HepG2 (cell line): ENCODE measurements around the gene GDF2. TPM values are rescaled to one million over a fixed set of nuclear protein-coding genes. Genes with fewer than 3 reads are reported as not detected.

Experiments
- HNRNPLL ChIP-seq: fragments of 200-400 bp; formaldehyde crosslinking; IDR thresholded peaks from 2 replicates; pipeline ENCODE4 v1.6.1; 2017; ENCODE audit warnings: mild to moderate bottlenecking, low read depth, low read length; ENCODE audit not compliant: poor library complexity, severe bottlenecking
- JUND ChIP-seq: sonication (generic); formaldehyde crosslinking; IDR thresholded peaks from 2 replicates; pipeline ENCODE4 v1.8.0; 2022; ENCODE audit warnings: mild to moderate bottlenecking, missing genetic modification reagents
- ZNF317 ChIP-seq: sonication (generic); formaldehyde crosslinking; IDR thresholded peaks from 2 replicates; pipeline ENCODE4 v1.5.0; 2020; ENCODE audit warnings: mild to moderate bottlenecking, missing genetic modification reagents
- polyA plus RNA-seq, 8 experiments: library from polyadenylated mRNA; depleted of rRNA in 3 of 8; stranded (reverse) in 7 of 8; unstranded in 1 of 8; fragments of >200 nt; fragmentation: Illumina TruSeq in 4 of 8; extraction: Trizol in 4 of 8; gene quantifications; 2 replicates each; pipeline versions ENCODE4 v1.2.1 to v1.2.3, GENCODE V29; 2011 to 2016; ENCODE audit warnings: low read depth in 4 of 8, missing spikeins in 1 of 8, mixed read lengths in 1 of 8; ENCODE audit not compliant: insufficient read depth in 1 of 8
- total RNA-seq, 5 experiments: library from RNA; depleted of rRNA; stranded (reverse); fragments of >200 nt; fragmentation: Illumina TruSeq; extraction: Trizol; gene quantifications; 2 replicates each; pipeline ENCODE4 v1.2.3, GENCODE V29; 2016; ENCODE audit warnings: low read depth in 1 of 5
- TF ChIP-seq, protein P1 (sequence below): sonication (generic); formaldehyde crosslinking; IDR thresholded peaks from 2 replicates; pipeline ENCODE4 v1.4.0; 2020; ENCODE audit warnings: missing genetic modification reagents
- TF ChIP-seq, protein P2 (sequence below): sonication (generic); formaldehyde crosslinking; IDR thresholded peaks from 2 replicates; pipeline ENCODE4 v1.5.0; 2020; ENCODE audit warnings: mild to moderate bottlenecking, missing genetic modification reagents, borderline replicate concordance

GDF2 gene
- total and polyA plus RNA-seq, 2 of the 13 experiments (the other 11 are each of a cell fraction or from before 2014, with no cell fraction given) = not detected

DNA sequence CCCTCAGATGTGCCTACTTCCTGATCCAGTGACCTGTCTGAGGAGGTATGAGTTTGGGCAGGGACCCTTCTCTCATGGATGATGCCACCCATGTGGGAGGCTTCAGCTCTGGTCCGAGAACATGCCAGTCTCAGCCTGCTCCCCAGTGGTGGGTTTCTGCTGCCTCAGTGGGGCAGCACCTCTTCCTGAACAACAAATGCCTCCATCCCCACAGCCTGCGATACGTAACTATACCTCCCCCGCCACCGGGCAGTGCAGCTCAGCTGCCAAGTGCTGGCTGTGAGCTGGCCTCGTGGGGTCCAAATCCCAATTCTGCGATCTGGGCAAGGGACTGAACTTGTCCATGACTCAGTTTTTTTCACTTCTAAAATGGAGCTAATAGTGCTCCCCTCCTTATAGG, 19.1 kb upstream of the GDF2 start (continued):
- TF ChIP-seq JUND (CRISPR knock-in tag) (no peak), HNRNPLL (no peak), ZNF317 (CRISPR knock-in tag) (no peak)
- TF ChIP-seq, protein P1, sequence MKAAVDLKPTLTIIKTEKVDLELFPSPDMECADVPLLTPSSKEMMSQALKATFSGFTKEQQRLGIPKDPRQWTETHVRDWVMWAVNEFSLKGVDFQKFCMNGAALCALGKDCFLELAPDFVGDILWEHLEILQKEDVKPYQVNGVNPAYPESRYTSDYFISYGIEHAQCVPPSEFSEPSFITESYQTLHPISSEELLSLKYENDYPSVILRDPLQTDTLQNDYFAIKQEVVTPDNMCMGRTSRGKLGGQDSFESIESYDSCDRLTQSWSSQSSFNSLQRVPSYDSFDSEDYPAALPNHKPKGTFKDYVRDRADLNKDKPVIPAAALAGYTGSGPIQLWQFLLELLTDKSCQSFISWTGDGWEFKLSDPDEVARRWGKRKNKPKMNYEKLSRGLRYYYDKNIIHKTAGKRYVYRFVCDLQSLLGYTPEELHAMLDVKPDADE (CRISPR knock-in tag) = no peak
- TF ChIP-seq, protein P2, sequence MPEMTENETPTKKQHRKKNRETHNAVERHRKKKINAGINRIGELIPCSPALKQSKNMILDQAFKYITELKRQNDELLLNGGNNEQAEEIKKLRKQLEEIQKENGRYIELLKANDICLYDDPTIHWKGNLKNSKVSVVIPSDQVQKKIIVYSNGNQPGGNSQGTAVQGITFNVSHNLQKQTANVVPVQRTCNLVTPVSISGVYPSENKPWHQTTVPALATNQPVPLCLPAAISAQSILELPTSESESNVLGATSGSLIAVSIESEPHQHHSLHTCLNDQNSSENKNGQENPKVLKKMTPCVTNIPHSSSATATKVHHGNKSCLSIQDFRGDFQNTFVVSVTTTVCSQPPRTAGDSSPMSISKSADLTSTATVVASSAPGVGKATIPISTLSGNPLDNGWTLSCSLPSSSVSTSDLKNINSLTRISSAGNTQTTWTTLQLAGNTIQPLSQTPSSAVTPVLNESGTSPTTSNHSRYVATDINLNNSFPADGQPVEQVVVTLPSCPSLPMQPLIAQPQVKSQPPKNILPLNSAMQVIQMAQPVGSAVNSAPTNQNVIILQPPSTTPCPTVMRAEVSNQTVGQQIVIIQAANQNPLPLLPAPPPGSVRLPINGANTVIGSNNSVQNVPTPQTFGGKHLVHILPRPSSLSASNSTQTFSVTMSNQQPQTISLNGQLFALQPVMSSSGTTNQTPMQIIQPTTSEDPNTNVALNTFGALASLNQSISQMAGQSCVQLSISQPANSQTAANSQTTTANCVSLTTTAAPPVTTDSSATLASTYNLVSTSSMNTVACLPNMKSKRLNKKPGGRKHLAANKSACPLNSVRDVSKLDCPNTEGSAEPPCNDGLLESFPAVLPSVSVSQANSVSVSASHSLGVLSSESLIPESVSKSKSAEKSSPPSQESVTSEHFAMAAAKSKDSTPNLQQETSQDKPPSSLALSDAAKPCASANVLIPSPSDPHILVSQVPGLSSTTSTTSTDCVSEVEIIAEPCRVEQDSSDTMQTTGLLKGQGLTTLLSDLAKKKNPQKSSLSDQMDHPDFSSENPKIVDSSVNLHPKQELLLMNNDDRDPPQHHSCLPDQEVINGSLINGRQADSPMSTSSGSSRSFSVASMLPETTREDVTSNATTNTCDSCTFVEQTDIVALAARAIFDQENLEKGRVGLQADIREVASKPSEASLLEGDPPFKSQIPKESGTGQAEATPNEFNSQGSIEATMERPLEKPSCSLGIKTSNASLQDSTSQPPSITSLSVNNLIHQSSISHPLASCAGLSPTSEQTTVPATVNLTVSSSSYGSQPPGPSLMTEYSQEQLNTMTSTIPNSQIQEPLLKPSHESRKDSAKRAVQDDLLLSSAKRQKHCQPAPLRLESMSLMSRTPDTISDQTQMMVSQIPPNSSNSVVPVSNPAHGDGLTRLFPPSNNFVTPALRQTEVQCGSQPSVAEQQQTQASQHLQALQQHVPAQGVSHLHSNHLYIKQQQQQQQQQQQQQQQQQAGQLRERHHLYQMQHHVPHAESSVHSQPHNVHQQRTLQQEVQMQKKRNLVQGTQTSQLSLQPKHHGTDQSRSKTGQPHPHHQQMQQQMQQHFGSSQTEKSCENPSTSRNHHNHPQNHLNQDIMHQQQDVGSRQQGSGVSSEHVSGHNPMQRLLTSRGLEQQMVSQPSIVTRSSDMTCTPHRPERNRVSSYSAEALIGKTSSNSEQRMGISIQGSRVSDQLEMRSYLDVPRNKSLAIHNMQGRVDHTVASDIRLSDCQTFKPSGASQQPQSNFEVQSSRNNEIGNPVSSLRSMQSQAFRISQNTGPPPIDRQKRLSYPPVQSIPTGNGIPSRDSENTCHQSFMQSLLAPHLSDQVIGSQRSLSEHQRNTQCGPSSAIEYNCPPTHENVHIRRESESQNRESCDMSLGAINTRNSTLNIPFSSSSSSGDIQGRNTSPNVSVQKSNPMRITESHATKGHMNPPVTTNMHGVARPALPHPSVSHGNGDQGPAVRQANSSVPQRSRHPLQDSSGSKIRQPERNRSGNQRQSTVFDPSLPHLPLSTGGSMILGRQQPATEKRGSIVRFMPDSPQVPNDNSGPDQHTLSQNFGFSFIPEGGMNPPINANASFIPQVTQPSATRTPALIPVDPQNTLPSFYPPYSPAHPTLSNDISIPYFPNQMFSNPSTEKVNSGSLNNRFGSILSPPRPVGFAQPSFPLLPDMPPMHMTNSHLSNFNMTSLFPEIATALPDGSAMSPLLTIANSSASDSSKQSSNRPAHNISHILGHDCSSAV (CRISPR knock-in tag) = no peak
